Measurements from ENCODE around the gene SCYL3.

SCYL3 gene

DNA sequence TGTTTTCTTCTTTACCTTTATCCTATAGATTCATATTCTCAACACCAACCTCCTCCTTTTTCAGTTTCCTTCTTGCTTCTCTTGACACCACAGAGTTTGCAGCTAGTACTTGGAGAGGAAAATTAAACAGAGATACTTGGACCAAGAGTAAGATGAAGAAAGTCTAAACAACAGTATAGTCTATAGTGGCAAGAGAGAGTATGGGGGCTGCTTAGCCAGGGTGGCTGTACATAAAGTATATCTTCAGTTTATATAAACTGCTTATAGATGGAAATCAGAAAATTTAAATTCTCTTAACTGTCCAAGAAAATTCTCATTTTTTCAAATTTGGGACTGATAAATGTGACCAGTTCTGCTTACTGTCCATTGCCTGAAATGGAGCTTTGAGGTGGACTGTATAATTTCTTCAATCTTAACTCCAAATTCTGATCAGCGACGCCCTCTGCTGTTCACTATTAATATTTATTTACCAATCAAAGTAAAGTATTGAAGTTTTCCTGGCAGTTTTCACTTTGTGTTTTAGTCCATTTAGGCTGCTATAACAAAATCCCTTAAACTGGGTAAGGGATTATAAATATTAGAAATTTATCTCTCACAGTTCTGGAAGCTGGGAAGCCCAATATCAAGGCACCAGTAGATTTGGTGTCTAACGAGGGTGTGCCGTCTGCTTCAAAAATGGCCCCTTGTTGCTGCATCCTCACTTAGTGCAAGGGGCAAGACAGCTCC is 84.2 kb downstream of the SCYL3 start:
- DNase-seq: no peak

DNA sequence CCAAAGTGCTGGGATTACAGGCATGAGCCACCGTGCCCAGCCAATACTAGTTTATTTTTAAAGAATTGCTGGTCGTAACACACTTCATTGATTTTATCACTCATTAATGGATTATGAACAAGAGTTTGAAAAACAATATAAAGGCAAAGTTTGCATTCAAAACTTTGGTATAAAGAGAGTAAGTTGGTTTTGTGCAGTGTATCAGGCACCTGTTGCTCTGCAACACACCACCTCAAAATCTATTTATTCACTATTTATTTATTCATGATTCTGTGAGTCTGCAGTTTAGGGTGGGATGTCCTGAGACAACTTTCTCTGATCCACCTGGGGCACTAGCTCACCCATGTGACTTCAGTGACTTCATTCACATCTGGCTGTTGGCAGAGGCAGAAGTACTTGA is 88.8 kb downstream of the SCYL3 start:
- no peak for DNase-seq

DNA sequence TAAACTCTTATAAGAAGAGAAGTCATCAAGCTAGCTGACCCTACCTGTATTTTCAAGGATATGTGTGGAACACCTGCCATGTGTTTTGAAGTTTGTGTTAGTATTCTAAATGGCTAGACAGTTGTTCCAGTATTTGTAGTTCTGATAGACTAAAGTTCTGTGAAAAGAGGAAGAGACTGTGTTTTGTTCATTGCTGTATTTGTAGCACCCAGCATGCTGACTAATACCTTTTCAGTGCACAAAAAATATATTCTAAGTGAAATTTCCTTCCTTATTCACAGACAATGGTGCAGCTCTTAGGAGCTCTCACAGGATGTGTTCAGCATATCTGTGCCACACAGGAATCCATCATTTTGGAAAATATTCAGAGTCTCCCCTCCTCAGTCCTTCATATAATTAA is 90.8 kb downstream of the SCYL3 start:
- DNase-seq: no peak

All from T1000 (cell line).